Measurements from ENCODE around the gene SLC12A5.

The SLC12A5 gene

DNA sequence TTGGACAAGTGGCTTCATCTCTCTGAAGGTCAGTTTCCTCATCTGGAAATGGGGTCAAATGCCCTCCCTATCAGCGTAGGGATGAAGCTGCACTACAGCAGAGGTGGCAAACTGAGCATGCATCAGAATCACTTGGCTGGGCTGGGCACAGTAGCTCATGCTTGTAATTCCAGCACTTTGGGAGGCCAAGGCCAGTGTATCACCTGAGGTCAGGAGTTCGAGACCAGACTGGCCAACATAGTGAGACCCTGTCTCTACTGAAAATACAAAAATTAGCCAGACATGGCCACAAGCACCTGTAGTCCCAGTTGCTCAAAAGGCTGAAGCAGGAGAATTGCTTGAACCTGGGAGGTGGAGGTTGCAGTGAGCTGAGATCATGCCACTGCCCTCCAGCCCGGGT is 27.0 kb upstream of the SLC12A5 start:
- Histone ChIP-seq H3K4me3 (ENCODE audit: low read depth in 1 of 2, low read length in 1 of 2) (peak overlapping the region in 1 of 2 experiments; percentile 62), H3K36me3 (no peaks in the 10 kb centered on the region), H3K9me3 (no peaks in the 10 kb centered on the region), H3K4me1 (ENCODE audit: control insufficient read depth in 1 of 2, insufficient read depth in 1 of 2, low read depth in 1 of 2, low read length in 1 of 2) (peaks cover 99% of the 10 kb centered on the region in 2 experiments), H3K27me3 (no peaks in the 10 kb centered on the region), H3K27ac (peak overlapping the region; percentile 97)
- TF ChIP-seq, protein P1, sequence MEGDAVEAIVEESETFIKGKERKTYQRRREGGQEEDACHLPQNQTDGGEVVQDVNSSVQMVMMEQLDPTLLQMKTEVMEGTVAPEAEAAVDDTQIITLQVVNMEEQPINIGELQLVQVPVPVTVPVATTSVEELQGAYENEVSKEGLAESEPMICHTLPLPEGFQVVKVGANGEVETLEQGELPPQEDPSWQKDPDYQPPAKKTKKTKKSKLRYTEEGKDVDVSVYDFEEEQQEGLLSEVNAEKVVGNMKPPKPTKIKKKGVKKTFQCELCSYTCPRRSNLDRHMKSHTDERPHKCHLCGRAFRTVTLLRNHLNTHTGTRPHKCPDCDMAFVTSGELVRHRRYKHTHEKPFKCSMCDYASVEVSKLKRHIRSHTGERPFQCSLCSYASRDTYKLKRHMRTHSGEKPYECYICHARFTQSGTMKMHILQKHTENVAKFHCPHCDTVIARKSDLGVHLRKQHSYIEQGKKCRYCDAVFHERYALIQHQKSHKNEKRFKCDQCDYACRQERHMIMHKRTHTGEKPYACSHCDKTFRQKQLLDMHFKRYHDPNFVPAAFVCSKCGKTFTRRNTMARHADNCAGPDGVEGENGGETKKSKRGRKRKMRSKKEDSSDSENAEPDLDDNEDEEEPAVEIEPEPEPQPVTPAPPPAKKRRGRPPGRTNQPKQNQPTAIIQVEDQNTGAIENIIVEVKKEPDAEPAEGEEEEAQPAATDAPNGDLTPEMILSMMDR (IDR thresholded peaks at IDR 0.05) = no peak

- Histone ChIP-seq H3K4me1 (ENCODE audit: control insufficient read depth in 1 of 2, insufficient read depth in 1 of 2, low read depth in 1 of 2, low read length in 1 of 2) (peaks cover 99% of the 10 kb centered on the region in 2 experiments), H3K27ac (peak overlapping the region; percentile 97), H3K27me3 (no peaks in the 10 kb centered on the region), H3K36me3 (no peaks in the 10 kb centered on the region), H3K9me3 (no peaks in the 10 kb centered on the region), H3K4me3 (ENCODE audit: low read depth in 1 of 2, low read length in 1 of 2) (peak overlapping the region; percentile 51 to 80)
- TF ChIP-seq, protein P1 (IDR thresholded peaks at IDR 0.05) = no peak
These were observed 24.8 kb upstream of the SLC12A5 start for GRCh38 chr20:46004187-46004586.

- Histone ChIP-seq H3K27me3 (no peaks in the 10 kb centered on the region), H3K4me3 (ENCODE audit: low read depth in 1 of 2, low read length in 1 of 2) (peak overlapping the region; percentile 51 to 80), H3K9me3 (no peaks in the 10 kb centered on the region), H3K4me1 (ENCODE audit: control insufficient read depth in 1 of 2, insufficient read depth in 1 of 2, low read depth in 1 of 2, low read length in 1 of 2) (peaks cover 97 to 99% of the 10 kb centered on the region in 2 experiments), H3K27ac (peak overlapping the region; percentile 97), H3K36me3 (no peaks in the 10 kb centered on the region)
- TF ChIP-seq, protein P1 (IDR thresholded peaks at IDR 0.05) = peak; percentile 19
These were observed 24.0 kb upstream of the SLC12A5 start for GRCh38 chr20:46004889-46005473.

DNA sequence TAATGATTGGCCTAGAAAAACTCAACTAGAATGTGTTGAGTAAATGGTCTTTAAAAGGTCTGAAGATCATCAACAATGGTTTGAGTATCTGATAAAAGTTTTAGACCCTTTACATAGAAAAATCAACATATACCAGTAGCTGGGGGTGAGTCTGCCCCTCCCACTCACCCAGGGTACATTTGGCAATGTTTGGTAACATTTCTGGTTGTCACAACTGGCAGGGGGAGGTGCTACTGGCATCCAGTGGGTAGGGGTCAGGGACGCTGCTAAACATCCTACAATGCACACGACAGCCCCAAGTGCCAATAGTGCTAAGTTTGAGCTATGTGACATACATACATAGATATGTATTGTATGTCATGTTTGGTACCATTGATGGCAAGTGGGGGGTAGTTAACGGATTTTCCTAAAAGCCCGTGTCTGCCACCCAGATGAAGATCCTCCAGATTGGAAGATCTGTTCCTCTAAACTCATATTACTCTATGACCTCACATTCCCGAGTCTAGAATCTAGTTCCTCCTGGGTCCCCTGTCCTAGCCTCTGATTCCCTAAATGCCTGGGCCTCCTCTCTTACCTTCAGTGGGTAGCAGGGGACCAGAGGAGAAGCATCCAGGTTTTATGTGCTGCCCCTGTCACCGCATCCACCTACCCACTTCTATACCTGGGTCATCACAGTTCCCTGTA is 22.9 kb upstream of the SLC12A5 start:
- H3K36me3 ChIP-seq = peaks cover 1% of the 10 kb centered on the region
- H3K9me3 ChIP-seq = no peaks in the 10 kb centered on the region
- H3K4me3 ChIP-seq (ENCODE audit: low read depth in 1 of 2, low read length in 1 of 2) = peak overlapping the region; percentile 51 to 80
- peak overlapping the region; percentile 97 for H3K27ac ChIP-seq
- H3K4me1 ChIP-seq (ENCODE audit: control insufficient read depth in 1 of 2, insufficient read depth in 1 of 2, low read depth in 1 of 2, low read length in 1 of 2) = peaks cover 97 to 98% of the 10 kb centered on the region in 2 experiments
- TF ChIP-seq, protein P1 (IDR thresholded peaks at IDR 0.05) = no peak
- no peaks in the 10 kb centered on the region for H3K27me3 ChIP-seq

GRCh38 chr20:46006964-46007363 is 22.1 kb upstream of the SLC12A5 start:
- peaks cover 9% of the 10 kb centered on the region for H3K36me3 ChIP-seq
- H3K4me1 ChIP-seq (ENCODE audit: control insufficient read depth in 1 of 2, insufficient read depth in 1 of 2, low read depth in 1 of 2, low read length in 1 of 2) = peaks cover 97 to 98% of the 10 kb centered on the region in 2 experiments
- TF ChIP-seq, protein P1 (IDR thresholded peaks at IDR 0.05) = no peak
- peak overlapping the region; percentile 97 for H3K27ac ChIP-seq
- H3K9me3 ChIP-seq = no peaks in the 10 kb centered on the region
- no peaks in the 10 kb centered on the region for H3K27me3 ChIP-seq
- peak overlapping the region in 1 of 2 experiments; percentile 80 for H3K4me3 ChIP-seq (ENCODE audit: low read depth in 1 of 2, low read length in 1 of 2)

All from neutrophil (primary cell).